Ovary (tissue), 3 donors: ENCODE data around the gene ANKRD27.

ENCODE experiments used
- CTCF ChIP-seq, 3 donors: fragments of 450-650 bp in 2 of 3; fragments of 200-600 bp in 1 of 3; IDR thresholded peaks; one replicate each; pipeline versions ENCODE4 v1.5.1 to v1.8.0; 2016 to 2022; ENCODE audit warnings: antibody characterized with exemption in 3 of 3, mild to moderate bottlenecking in 1 of 3
- POLR2A ChIP-seq: fragments of 450-650 bp; IDR thresholded peaks from one replicate; pipeline ENCODE4 v1.6.1; 2017; ENCODE audit warnings: antibody characterized with exemption, mild to moderate bottlenecking, moderate library complexity
- donor health status: DM: no; HTN: no; CAD: no.

GRCh38 chr19:32702010-32702409, 27.0 kb upstream of the ANKRD27 start:
- no peak for TF ChIP-seq POLR2A
- TF ChIP-seq CTCF (IDR thresholded peaks at IDR 0.05), result no peak
